WTC11 (cell line): ENCODE measurements around the gene DLG5. TPM values are rescaled to one million over a fixed set of nuclear protein-coding genes. Genes with fewer than 3 reads are reported as not detected.
A peak's percentile ranks its signal among the peaks of the same experiment; 100 is the strongest.

Source experiments
- ATAC-seq: fragments of 200-7000 bp; cut with Tn5 transposase; 2 replicates; pipeline ENCODE4 v1.10.0; 2021; ENCODE audit warnings: mild to moderate bottlenecking, moderate library complexity
- CTCF ChIA-PET: fragments of 300-600 bp; sonication (Branson Sonifier 250); formaldehyde crosslinking; loops from one replicate; lab custom pipeline; 2021; ENCODE audit warnings: antibody characterized with exemption; lab: Charles Lee
- POLR2A ChIA-PET: fragments of 350-600 bp; sonication (Branson Sonifier 250); formaldehyde crosslinking; loops from one replicate; lab custom pipeline; 2021; ENCODE audit warnings: antibody characterized with exemption; lab: Charles Lee
- DNase-seq: peaks from one replicate; pipeline ENCODE4 v3.0.0; 2021; ENCODE audit warnings: low spot score
- H3K27ac Mint-ChIP-seq: 2 replicates; pipeline ENCODE4 v1.8.0; 2021; ENCODE audit warnings: mixed read lengths
- H3K27me3 Mint-ChIP-seq: 2 replicates; pipeline ENCODE4 v1.8.0; 2021; ENCODE audit warnings: low read depth, mild to moderate bottlenecking, moderate library complexity, mixed read lengths
- H3K36me3 Mint-ChIP-seq: 2 replicates; pipeline ENCODE4 v1.8.0; 2021; ENCODE audit warnings: mixed read lengths
- H3K4me1 Mint-ChIP-seq: 2 replicates; pipeline ENCODE4 v1.8.0; 2022; ENCODE audit warnings: mixed read lengths
- H3K4me3 Mint-ChIP-seq: 2 replicates; pipeline ENCODE4 v1.8.0; 2021; ENCODE audit warnings: mild to moderate bottlenecking, moderate library complexity, mixed read lengths
- H3K9me3 Mint-ChIP-seq: 2 replicates; pipeline ENCODE4 v1.8.0; 2021; ENCODE audit warnings: mixed read lengths
- CBFB ChIP-seq: sonication (generic); formaldehyde crosslinking; IDR thresholded peaks from 2 replicates; pipeline ENCODE4 v1.8.1; 2022; ENCODE audit warnings: mild to moderate bottlenecking, low read depth, missing genetic modification reagents
- CREB1 ChIP-seq: sonication (generic); formaldehyde crosslinking; IDR thresholded peaks from 2 replicates; pipeline ENCODE4 v1.8.0; 2023; ENCODE audit warnings: mild to moderate bottlenecking, missing genetic modification reagents
- FOXP1 ChIP-seq: sonication (generic); formaldehyde crosslinking; IDR thresholded peaks from 2 replicates; pipeline ENCODE4 v1.8.0; 2022; ENCODE audit warnings: missing genetic modification reagents, mild to moderate bottlenecking, moderate library complexity, borderline replicate concordance
- GTF2I ChIP-seq: fragments of 250-450 bp; sonication (Bioruptor Pico); conservative IDR thresholded peaks from 2 replicates; pipeline ENCODE4 v1.4.0; 2021; ENCODE audit warnings: mild to moderate bottlenecking
- MXD4 ChIP-seq: fragments of 250-450 bp; sonication (Bioruptor Pico); IDR thresholded peaks from 2 replicates; pipeline ENCODE4 v1.8.0; 2021; ENCODE audit warnings: mild to moderate bottlenecking, moderate library complexity, borderline replicate concordance
- SMAD4 ChIP-seq: sonication (generic); formaldehyde crosslinking; IDR thresholded peaks from 2 replicates; pipeline ENCODE4 v1.8.0; 2022; ENCODE audit warnings: mild to moderate bottlenecking, missing genetic modification reagents
- SP1 ChIP-seq: sonication (generic); formaldehyde crosslinking; conservative IDR thresholded peaks from 2 replicates; pipeline ENCODE4 v1.8.1; 2022; ENCODE audit warnings: missing genetic modification reagents
- TEAD1 ChIP-seq: sonication (generic); formaldehyde crosslinking; IDR thresholded peaks from 2 replicates; pipeline ENCODE4 v1.8.0; 2022; ENCODE audit warnings: mild to moderate bottlenecking, missing genetic modification reagents
- total RNA-seq: library from RNA; stranded (reverse); gene quantifications from 3 replicates; pipeline ENCODE4 v1.2.3, GENCODE V29; 2021
- TF ChIP-seq, protein P1 (sequence below): fragments of 250-450 bp; sonication (Bioruptor Pico); IDR thresholded peaks from 2 replicates; pipeline ENCODE4 v1.9.0; 2021; ENCODE audit warnings: mild to moderate bottlenecking, borderline replicate concordance
- TF ChIP-seq, protein P2 (sequence below): sonication (generic); formaldehyde crosslinking; IDR thresholded peaks from 2 replicates; pipeline ENCODE4 v1.8.1; 2022; ENCODE audit warnings: low read depth, missing genetic modification reagents, borderline replicate concordance
- TF ChIP-seq, protein P3 (sequence below): fragments of 200-600 bp; IDR thresholded peaks from 2 replicates; pipeline ENCODE4 v1.8.0; 2022; ENCODE audit warnings: antibody characterized with exemption
- TF ChIP-seq, protein P4 (sequence below): sonication (generic); formaldehyde crosslinking; IDR thresholded peaks from 2 replicates; pipeline ENCODE4 v1.8.1; 2023; ENCODE audit warnings: mild to moderate bottlenecking, missing genetic modification reagents, moderate library complexity

Gene DLG5
- total RNA-seq, 1 experiment from 2014 or later = 65.5 TPM

DNA sequence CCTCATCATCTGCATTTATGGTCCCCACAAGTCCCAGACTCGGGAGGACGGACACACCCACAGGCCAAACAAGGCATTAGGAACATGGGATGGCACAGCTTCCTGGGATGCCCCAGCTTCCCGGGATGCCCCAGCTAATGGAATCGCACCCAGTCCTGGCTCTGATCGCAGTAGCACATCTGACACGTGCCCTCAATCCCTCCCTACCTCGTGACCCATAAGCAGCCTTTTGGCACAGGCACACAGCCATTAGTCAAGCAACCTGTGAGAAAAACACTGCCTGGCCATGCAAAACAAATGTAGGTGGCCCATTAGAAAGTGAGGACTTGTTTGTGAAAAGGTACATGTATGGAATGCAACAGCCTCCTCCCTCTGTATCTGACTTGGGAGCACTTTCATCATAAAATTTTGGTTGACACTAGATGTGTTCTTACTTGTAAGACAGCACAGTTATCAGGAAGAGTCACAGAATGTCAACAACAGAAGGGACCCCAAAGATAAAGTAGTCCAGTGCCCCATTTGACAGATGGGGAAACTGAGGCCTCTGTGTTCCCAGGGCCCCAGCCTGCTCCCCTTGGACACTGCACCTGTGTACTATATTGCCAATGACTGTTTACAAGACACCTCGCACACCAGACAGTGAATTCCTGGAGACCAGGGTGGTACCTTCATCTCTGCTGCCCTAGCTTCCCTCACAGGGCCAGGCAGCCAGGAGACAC lies 34.4 kb downstream of the DLG5 start:
- Mint-ChIP-seq H3K4me1 (peaks cover 78% of the 10 kb centered on the region), H3K4me3 (no peak overlapping the region), H3K36me3 (no peaks in the 10 kb centered on the region), H3K27ac (peak overlapping the region; percentile 86), H3K27me3 (no peaks in the 10 kb centered on the region), H3K9me3 (no peaks in the 10 kb centered on the region)
- POLR2A ChIA-PET = interaction anchor here (0.9 kb wide), 1 partner anchor 14 kb away, joined by 3 read pairs; no protein-coding TSS in a partner anchor
- TF ChIP-seq SMAD4 (CRISPR knock-in tag) (no peak), CREB1 (CRISPR knock-in tag) (no peak), SP1 (CRISPR knock-in tag) (no peak), MXD4 (CRISPR knock-in tag) (no peak)
- TF ChIP-seq, protein P1, sequence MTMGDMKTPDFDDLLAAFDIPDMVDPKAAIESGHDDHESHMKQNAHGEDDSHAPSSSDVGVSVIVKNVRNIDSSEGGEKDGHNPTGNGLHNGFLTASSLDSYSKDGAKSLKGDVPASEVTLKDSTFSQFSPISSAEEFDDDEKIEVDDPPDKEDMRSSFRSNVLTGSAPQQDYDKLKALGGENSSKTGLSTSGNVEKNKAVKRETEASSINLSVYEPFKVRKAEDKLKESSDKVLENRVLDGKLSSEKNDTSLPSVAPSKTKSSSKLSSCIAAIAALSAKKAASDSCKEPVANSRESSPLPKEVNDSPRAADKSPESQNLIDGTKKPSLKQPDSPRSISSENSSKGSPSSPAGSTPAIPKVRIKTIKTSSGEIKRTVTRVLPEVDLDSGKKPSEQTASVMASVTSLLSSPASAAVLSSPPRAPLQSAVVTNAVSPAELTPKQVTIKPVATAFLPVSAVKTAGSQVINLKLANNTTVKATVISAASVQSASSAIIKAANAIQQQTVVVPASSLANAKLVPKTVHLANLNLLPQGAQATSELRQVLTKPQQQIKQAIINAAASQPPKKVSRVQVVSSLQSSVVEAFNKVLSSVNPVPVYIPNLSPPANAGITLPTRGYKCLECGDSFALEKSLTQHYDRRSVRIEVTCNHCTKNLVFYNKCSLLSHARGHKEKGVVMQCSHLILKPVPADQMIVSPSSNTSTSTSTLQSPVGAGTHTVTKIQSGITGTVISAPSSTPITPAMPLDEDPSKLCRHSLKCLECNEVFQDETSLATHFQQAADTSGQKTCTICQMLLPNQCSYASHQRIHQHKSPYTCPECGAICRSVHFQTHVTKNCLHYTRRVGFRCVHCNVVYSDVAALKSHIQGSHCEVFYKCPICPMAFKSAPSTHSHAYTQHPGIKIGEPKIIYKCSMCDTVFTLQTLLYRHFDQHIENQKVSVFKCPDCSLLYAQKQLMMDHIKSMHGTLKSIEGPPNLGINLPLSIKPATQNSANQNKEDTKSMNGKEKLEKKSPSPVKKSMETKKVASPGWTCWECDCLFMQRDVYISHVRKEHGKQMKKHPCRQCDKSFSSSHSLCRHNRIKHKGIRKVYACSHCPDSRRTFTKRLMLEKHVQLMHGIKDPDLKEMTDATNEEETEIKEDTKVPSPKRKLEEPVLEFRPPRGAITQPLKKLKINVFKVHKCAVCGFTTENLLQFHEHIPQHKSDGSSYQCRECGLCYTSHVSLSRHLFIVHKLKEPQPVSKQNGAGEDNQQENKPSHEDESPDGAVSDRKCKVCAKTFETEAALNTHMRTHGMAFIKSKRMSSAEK (CRISPR knock-in tag) = no peak
- TF ChIP-seq, protein P2, sequence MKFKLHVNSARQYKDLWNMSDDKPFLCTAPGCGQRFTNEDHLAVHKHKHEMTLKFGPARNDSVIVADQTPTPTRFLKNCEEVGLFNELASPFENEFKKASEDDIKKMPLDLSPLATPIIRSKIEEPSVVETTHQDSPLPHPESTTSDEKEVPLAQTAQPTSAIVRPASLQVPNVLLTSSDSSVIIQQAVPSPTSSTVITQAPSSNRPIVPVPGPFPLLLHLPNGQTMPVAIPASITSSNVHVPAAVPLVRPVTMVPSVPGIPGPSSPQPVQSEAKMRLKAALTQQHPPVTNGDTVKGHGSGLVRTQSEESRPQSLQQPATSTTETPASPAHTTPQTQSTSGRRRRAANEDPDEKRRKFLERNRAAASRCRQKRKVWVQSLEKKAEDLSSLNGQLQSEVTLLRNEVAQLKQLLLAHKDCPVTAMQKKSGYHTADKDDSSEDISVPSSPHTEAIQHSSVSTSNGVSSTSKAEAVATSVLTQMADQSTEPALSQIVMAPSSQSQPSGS (CRISPR knock-in tag) = no peak
- no peak for ATAC-seq
- no peak for DNase-seq
- CTCF ChIA-PET = interaction anchor here (0.8 to 7.8 kb wide), 11 partner anchors 13 to 82 kb away, joined by 3 to 129 read pairs (median 41); partner anchors contain the start of gene DLG5

DNA sequence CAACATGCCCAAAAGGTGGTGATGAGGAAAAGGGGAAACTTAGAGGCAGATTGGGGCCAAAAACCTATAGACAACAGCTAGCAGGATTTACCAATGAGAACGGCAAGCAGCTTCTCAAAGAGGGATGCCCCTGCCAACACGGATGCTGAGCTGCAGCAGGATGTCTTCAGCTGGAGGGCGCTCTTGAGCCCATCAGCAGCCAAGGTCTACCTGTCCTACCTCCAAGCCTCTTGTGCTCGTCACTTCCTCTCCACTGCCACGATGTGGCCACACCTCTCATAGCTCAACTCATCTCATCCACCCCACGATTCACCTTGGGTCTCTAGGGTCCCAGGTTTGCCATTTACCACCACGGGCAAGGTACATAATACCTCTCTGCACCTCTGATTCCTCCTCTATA lies 36.5 kb downstream of the DLG5 start:
- no peak overlapping the region for H3K4me3 Mint-ChIP-seq
- no peak for TF ChIP-seq GTF2I
- no peak for TF ChIP-seq CBFB (CRISPR knock-in tag)
- peak; percentile 42; the same call in 1 of the 2 replicates for TF ChIP-seq TEAD1 (CRISPR knock-in tag)
- TF ChIP-seq, protein P3, sequence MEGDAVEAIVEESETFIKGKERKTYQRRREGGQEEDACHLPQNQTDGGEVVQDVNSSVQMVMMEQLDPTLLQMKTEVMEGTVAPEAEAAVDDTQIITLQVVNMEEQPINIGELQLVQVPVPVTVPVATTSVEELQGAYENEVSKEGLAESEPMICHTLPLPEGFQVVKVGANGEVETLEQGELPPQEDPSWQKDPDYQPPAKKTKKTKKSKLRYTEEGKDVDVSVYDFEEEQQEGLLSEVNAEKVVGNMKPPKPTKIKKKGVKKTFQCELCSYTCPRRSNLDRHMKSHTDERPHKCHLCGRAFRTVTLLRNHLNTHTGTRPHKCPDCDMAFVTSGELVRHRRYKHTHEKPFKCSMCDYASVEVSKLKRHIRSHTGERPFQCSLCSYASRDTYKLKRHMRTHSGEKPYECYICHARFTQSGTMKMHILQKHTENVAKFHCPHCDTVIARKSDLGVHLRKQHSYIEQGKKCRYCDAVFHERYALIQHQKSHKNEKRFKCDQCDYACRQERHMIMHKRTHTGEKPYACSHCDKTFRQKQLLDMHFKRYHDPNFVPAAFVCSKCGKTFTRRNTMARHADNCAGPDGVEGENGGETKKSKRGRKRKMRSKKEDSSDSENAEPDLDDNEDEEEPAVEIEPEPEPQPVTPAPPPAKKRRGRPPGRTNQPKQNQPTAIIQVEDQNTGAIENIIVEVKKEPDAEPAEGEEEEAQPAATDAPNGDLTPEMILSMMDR = peak; percentile 76
- TF ChIP-seq, all 79 proteins: peak for 2
- ATAC-seq (peak; percentile 80), DNase-seq (peak; percentile 84)
- ChIA-PET CTCF (interaction anchor here (0.6 to 7.8 kb wide), 44 partner anchors 9 to 1134 kb away, joined by 3 to 129 read pairs (median 6); partner anchors contain the start of genes DLG5, POLR3A and RPS24), POLR2A (interaction anchor here (0.7 to 1.2 kb wide), 3 partner anchors 12 to 83 kb away, joined by 3 to 6 read pairs (median 3); no protein-coding TSS in a partner anchor)
- H3K27me3 Mint-ChIP-seq = no peaks in the 10 kb centered on the region
- peaks cover 95% of the 10 kb centered on the region for H3K4me1 Mint-ChIP-seq
- no peaks in the 10 kb centered on the region for H3K9me3 Mint-ChIP-seq
- H3K36me3 Mint-ChIP-seq = no peaks in the 10 kb centered on the region
- peak overlapping the region; percentile 97; the same call in 1 of the 2 replicates for H3K27ac Mint-ChIP-seq

DNA sequence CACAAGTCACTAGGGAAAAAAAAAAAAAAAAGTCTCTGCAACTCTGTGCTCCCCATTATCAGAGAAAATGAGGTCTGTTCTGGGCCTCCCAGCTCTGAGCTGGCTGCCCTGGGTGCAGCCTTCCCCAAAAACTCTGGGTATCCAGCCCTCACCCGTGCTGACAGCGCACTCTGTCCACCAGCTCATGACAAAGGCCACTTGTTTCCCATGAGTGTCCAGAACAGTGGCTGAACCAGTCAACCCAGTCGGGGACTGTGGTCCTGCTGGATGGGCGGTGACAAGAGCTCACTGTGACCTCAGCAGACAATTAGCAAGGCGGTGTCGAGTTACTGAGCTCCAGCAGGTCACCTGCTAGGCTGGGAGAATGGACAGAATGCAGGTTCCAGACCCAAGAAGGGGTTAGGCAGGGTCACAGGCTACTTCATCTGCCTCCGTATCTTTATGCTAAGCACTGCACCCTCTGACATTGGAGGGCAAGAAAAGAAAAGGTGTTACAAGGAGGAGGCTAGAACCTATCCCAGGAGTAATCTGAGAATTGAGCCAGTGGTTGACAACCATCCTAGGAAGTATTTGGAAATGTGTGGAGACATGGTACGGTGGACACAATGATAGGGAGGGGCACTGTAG lies 37.2 kb downstream of the DLG5 start:
- DNase-seq (peak; percentile 69), ATAC-seq (peak; percentile 73)
- ChIA-PET CTCF (interaction anchor here (0.6 to 7.8 kb wide), 42 partner anchors 10 to 724 kb away, joined by 3 to 129 read pairs (median 8); partner anchors contain the start of genes DLG5, POLR3A and RPS24), POLR2A (interaction anchor here (0.9 to 1.9 kb wide), 4 partner anchors 12 to 35 kb away, joined by 3 to 8 read pairs (median 4); no protein-coding TSS in a partner anchor)
- no peaks in the 10 kb centered on the region for H3K27me3 Mint-ChIP-seq
- H3K9me3 Mint-ChIP-seq = no peaks in the 10 kb centered on the region
- H3K4me3 Mint-ChIP-seq = peak overlapping the region; percentile 46
- no peaks in the 10 kb centered on the region for H3K36me3 Mint-ChIP-seq
- H3K27ac Mint-ChIP-seq = peak overlapping the region; percentile 97
- peaks cover 93% of the 10 kb centered on the region for H3K4me1 Mint-ChIP-seq
- 0 out of 2 replicates have a peak, but pooled peaks have one; percentile 26 for TF ChIP-seq SP1 (CRISPR knock-in tag)
- TF ChIP-seq FOXP1 (CRISPR knock-in tag) = no peak
- TF ChIP-seq, protein P4, sequence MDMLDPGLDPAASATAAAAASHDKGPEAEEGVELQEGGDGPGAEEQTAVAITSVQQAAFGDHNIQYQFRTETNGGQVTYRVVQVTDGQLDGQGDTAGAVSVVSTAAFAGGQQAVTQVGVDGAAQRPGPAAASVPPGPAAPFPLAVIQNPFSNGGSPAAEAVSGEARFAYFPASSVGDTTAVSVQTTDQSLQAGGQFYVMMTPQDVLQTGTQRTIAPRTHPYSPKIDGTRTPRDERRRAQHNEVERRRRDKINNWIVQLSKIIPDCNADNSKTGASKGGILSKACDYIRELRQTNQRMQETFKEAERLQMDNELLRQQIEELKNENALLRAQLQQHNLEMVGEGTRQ (CRISPR knock-in tag) = peak; percentile 27; the same call in 1 of the 2 replicates
